Embryonic facial prominence (tissue), 1 donor: ENCODE results near the gene MLLT3.

Source experiments
- DNase-seq: peaks from one replicate; pipeline ENCODE4 v3.0.0-alpha.2; 2016; ENCODE audit errors: extremely low spot score

MLLT3 gene

DNA sequence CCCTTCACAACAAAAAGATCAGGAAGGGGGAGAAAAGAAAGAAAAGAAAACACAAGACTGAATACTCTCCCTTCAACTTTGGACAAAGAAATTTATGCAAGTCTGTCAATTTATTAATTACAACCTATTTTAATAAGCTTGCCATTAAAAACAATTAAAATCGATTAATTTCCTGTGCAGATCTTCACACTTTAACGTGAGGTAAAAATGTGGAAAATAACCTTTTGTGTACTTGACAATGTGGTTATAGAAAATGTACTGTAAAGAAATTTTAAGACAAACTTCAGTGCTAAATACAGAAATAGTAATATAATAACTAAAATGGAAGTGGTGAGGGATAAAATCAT, 2.7 kb upstream of the MLLT3 start:
- DNase-seq: no peak

DNA sequence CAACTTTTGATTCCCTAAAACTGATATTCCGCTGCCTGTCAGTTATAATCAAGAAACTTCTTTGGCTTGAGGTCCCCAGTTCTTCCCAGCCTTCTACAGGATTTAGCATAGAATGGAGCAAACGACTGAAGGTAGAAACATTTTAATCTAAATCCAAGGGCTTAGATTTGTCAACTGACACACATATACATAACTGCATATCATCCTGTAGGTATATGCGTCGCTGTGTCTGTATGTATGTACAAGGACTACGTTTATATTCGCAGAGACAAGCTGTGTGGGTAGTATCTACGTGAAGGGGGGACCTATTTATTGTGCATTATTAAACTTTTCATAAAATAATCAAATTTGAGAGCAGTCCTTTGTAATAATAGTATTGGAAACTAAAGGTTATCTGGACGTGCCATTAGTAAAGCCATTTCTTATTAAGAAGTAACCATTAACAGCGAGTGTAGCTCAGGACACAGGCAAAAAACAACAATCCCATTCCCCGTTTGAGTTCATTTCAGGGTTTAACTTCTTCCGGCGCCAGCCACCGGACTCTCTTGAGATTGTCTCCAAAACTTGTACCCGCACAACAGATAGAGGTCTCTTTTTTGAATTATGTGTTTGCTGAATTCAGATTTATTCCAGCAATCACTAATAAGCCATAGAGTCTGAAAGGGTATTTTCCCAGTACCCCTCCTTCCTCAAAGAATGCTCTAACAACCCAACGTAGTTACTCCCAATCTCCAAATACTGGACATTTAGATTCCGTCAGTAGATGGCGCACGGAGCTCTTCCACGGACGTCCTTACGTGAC, 2.1 kb upstream of the MLLT3 start:
- DNase-seq: no peak

GRCh38 chr9:20623748-20624124, 1.4 kb upstream of the MLLT3 start:
- no peak for DNase-seq

DNA sequence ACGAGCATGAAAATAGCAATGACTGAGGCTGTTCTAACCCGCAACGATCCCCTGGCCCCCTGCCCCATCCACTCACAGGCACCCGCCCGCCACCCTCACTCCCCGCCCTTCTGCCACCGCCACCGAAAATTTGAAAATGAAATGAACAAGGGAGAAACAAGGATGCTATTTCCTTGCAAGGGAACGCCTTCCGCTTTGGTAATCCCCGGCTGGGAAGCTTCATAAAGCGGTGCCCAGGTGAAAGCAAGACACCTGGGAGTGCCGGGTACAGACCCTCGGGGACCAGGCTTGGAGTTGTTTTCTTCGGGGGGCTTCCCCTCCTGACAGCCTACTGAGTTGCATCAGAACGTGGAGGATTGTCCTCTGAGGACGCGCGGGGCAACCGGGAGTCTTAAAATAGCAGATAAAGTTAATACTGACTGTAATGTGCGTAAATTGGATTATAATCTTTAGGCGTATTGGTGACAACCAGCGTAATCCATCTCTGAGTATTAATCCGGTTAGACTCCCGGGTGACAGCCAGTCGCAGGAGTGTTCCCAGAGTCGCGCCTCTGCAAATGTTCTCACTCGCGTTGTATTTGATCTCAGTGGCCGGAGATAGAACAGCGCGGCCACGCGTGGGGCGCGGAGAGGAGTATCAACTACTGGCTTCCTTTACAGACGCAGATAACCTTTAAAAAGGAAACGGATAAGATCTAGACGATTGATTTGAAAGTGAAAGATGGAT, 885 bp upstream of the MLLT3 start:
- DNase-seq: no peak

- peak; percentile 84 for DNase-seq
Measured at GRCh38 chr9:20621471-20622329, 599 bp downstream of the MLLT3 start.

- DNase-seq: no peak
Measured at GRCh38 chr9:20620650-20621470, 1.4 kb downstream of the MLLT3 start.

- no peak for DNase-seq
Measured at GRCh38 chr9:20619487-20620200, 2.7 kb downstream of the MLLT3 start.

GRCh38 chr9:20618361-20618802, 3.9 kb downstream of the MLLT3 start:
- no peak for DNase-seq

- no peak for DNase-seq
Measured at GRCh38 chr9:20616808-20617207, 5.5 kb downstream of the MLLT3 start.

DNA sequence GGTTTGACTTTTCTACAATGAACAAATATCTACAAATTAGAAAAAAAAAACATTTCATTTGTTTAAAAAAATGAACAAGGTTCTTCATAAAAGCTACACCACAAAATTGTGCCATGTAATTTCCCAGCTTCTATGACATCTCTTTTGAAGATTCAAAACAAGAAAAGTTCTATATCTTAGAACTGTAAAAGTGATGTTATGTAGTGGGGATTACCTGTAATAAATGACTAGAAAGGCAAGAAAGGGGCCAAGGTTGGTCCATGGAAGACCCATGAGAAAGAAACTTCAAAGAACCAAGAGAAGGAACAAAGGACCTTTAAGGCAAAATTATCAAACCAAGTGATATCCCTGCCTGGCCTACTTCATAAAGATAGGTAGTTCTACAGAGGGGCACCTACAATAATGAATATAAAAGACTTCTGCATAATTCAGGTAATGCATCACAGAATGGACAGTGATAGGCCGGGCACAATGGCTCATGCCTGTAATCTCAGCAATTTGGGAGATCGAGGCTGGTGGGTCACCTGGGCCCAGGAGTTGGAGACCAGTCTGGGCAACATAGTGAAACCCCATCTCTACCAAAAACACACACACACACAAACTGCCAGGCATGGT, 7.6 kb downstream of the MLLT3 start:
- no peak for DNase-seq

DNA sequence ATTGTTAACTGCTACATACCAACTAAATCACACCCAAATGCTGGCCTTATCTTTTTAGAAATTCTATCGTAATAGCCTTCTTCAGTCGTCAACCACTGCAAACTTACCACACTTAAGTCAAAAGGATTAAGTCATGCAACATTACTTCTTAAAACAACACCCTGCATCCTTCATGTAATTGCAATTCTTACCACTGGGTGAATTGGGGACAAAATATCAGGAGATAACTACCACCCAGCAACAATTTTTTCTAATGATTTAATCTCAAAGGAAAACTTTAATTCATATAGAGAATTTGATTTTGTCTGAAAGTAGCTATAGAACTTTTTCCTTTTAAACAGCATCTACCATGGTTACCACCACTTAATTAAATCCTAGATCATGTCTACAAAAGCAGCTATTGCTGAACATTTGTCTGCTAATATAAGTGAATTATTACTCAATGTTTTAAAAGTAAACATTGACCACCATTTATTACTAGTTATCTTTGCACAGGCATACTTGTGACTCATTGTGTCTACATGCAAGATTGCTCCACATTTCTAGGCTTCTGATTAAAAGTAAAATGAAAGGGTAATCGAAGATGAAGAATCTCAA, 10.5 kb downstream of the MLLT3 start:
- DNase-seq: no peak

- DNase-seq: no peak
Measured at GRCh38 chr9:20610591-20610990, 11.7 kb downstream of the MLLT3 start.

DNA sequence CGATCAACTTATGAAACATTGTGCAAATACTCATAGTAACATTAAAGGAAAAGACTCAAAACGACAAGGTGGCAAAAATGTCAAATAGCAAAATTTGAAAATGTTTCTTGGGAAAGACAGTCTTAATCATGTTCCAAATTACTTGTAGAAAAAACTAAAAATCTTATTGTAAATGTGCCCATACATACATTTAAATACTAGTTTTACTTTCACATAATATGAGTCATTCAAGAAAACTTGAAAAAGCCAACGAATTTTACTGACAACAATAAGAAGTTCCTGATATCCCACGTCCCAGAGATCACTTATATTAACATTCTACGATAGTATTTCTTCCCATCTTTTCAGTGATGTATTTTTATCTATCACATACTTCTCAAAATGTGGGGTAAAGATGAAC, 13.7 kb downstream of the MLLT3 start:
- no peak for DNase-seq

DNA sequence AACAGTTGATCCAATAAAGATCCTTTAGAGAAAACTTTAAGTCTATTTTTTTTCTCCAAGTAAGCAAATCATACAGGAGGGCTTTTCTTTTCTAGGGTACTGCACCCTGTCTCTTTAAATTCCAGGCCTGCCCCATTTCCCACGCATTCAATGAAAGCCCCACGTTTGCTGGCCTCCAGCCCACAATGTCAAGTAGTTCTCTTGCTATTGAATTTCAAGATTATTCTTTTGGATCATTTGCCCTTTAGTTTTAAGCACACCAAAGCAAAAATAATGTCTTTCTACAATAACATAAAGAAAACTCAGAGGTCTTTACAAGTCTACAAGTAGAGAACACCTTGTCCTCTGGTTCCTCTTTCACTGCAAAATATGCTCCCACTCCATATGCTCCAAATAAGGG, 15.6 kb downstream of the MLLT3 start:
- no peak for DNase-seq

DNA sequence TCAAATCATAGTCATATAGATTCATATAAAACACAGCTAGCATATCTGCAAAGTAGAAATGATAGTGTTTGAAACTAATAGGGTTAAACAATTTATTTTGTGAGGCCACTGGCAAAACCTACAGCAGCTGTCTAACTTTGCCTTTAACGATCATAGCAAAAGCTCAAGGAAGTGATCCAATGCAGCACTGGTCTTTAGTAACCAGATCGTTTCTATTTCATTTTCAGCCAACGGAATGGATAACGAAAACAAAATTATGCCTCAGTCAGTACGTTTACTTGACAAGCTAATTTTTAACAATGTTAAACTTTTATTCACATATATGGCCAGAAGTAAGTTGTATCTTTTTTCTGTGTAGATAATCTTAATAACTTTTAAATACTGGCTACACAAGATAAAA, 17.7 kb downstream of the MLLT3 start:
- no peak for DNase-seq

- no peak for DNase-seq
Measured at GRCh38 chr9:20603524-20604268, 18.6 kb downstream of the MLLT3 start.

DNA sequence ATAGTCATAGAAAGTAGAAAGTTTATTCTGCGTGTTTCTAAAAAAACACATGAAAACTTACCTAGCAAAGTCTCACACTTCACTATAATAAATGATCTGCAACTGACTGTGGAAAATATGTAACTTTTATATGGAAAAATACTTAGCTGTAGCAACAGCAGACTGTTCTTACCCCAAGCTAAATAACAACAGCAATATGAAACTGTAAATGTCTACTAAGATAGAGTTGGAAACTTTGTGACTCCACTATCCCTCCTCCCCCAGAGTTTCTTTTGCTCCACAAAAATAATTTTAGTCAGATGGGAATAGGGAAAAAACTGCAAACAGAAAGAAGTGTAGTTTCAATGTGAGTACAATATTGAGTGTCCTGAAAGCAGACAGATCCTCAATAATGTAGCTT, 21.0 kb downstream of the MLLT3 start:
- no peak for DNase-seq

DNA sequence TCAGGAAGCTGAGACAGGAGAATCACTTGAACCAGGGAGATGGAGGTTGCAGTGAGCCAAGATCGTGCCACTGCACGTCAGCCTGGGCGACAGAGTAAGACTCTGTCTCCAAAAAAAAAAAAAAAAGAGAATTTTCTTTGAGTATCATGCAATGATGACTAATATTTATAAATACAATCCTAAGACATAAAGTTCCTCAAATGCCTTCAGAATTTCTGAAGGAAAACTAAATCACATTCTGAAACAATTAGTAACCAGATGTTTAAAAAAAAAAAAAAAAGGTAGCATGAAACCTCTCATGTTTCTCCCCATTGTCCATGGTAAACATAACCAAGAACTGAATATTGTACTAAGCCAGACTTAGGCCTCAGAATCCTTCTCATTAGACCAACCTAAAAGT, 23.1 kb downstream of the MLLT3 start:
- DNase-seq: no peak

DNA sequence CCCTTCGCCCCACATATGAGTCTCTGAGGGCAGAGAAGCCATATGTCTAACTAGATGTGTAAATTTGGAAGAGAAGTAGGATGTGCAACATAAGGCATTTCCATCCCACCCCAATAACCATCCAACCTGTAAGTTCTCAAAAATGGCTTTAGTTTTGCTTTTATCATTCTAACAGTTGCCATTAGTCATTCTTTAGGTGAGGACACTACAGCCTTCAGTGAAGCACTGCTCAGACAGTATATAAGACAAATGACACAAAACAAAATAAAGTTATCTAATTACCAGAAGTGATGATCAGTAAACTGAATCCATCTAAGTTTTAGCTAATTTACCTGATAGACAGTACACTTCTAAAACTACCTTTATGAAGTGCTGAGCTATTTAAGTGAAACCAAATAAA, 23.9 kb downstream of the MLLT3 start:
- DNase-seq: no peak
